GM13977 (cell line): Measurements from ENCODE around the gene THSD7A.

Source experiments
- DNase-seq: peaks from one replicate; pipeline ENCODE4 v3.0.0; 2012; ENCODE audit warnings: low spot score
- CTCF ChIP-seq: IDR thresholded peaks from 2 replicates; pipeline ENCODE4 v1.5.1; 2012; ENCODE audit warnings: mild to moderate bottlenecking, control low read depth; ENCODE audit not compliant: insufficient read depth; ENCODE audit errors: extremely low read depth, missing control alignments
- in situ Hi-C: fragments of 300-500 bp; cut with MboI; formaldehyde crosslinking; loops from one replicate; pipeline ENCODE4 v1.12.0; 2022; ENCODE audit warnings: low sequenced_read_pairs, low pct_unique_long_range_greater_than_20kb, mixed read lengths, inconsistent platforms; ENCODE audit not compliant: unreplicated experiment

The THSD7A gene

GRCh38 chr7:11336432-11336831, 495.6 kb downstream of the THSD7A start:
- in situ Hi-C loops: no loop called here
- no peak for TF ChIP-seq CTCF
- DNase-seq: no peak

- in situ Hi-C loops: no loop called here
- TF ChIP-seq CTCF: no peak
- no peak for DNase-seq
Observed at GRCh38 chr7:11335947-11336346, 496.1 kb downstream of the THSD7A start.

GRCh38 chr7:11332865-11333228, 499.2 kb downstream of the THSD7A start:
- no peak for TF ChIP-seq CTCF
- no peak for DNase-seq
- in situ Hi-C loops: no loop called here

GRCh38 chr7:11332186-11332864, 499.7 kb downstream of the THSD7A start:
- in situ Hi-C loops: no loop called here
- peak; percentile 17 for DNase-seq
- no peak for TF ChIP-seq CTCF

GRCh38 chr7:11331128-11332102, 500.6 kb downstream of the THSD7A start:
- no peak for DNase-seq
- no peak for TF ChIP-seq CTCF
- in situ Hi-C loops: no loop called here

GRCh38 chr7:11330717-11331116, 501.3 kb downstream of the THSD7A start:
- in situ Hi-C loops: no loop called here
- no peak for DNase-seq
- TF ChIP-seq CTCF: no peak
